ENCODE results near the gene GGT1. TPM values are rescaled to one million over a fixed set of nuclear protein-coding genes. Genes with fewer than 3 reads are reported as not detected.
"Not testable (repeated sequence)": the region's sequence is repeated elsewhere in the genome, so short reads cannot be mapped to it uniquely, and the experiment has no call there.

The GGT1 gene
- polyA plus RNA-seq, 2 donors: 1.5 to 3.9 TPM

- Histone ChIP-seq H3K4me3 (ENCODE audit: low read depth in 1 of 2, low read length in 2 of 2) (no peak overlapping the region), H3K9me3 (ENCODE audit: control insufficient read depth in 2 of 2, insufficient read depth in 1 of 2, low read depth in 1 of 2, low read length in 1 of 2) (peaks cover 0 to 2% of the 10 kb centered on the region in 2 donors), H3K4me1 (ENCODE audit: control insufficient read depth in 2 of 2, insufficient read depth in 2 of 2, low read length in 1 of 2) (peaks cover 0 to 20% of the 10 kb centered on the region in 2 donors), H3K36me3 (ENCODE audit: control insufficient read depth in 2 of 2, insufficient read depth in 2 of 2, low read length in 1 of 2) (no peaks in the 10 kb centered on the region), H3K27me3 (ENCODE audit: control insufficient read depth in 1 of 2, insufficient read depth in 2 of 2, low read length in 2 of 2) (no peaks in the 10 kb centered on the region), H3K27ac (ENCODE audit: low read depth in 2 of 2, low read length in 1 of 2) (no peak overlapping the region)
- WGBS, 2 donors: 88 to 90% methylated on average over 6 of the region's 6 CpGs
Observed at GRCh38 chr22:24595228-24595627, 7.8 kb upstream of the GGT1 start.

- H3K27me3 ChIP-seq (ENCODE audit: control insufficient read depth in 1 of 2, insufficient read depth in 2 of 2, low read length in 2 of 2): no peaks in the 10 kb centered on the region
- WGBS, 2 donors: 93 to 94% methylated on average over 4 of the region's 4 CpGs
- H3K9me3 ChIP-seq (ENCODE audit: control insufficient read depth in 2 of 2, insufficient read depth in 1 of 2, low read depth in 1 of 2, low read length in 1 of 2): peaks cover 0 to 2% of the 10 kb centered on the region in 2 donors
- H3K36me3 ChIP-seq (ENCODE audit: control insufficient read depth in 2 of 2, insufficient read depth in 2 of 2, low read length in 1 of 2): no peaks in the 10 kb centered on the region
- no peak overlapping the region for H3K4me3 ChIP-seq (ENCODE audit: low read depth in 1 of 2, low read length in 2 of 2)
- H3K4me1 ChIP-seq (ENCODE audit: control insufficient read depth in 2 of 2, insufficient read depth in 2 of 2, low read length in 1 of 2): peaks cover 0 to 23% of the 10 kb centered on the region in 2 donors
- H3K27ac ChIP-seq (ENCODE audit: low read depth in 2 of 2, low read length in 1 of 2): no peak overlapping the region
Observed at GRCh38 chr22:24595863-24596262, 7.1 kb upstream of the GGT1 start.

- not testable (repeated sequence) for H3K4me3 ChIP-seq (ENCODE audit: low read depth in 1 of 2, low read length in 2 of 2); H3K36me3 ChIP-seq (ENCODE audit: control insufficient read depth in 2 of 2, insufficient read depth in 2 of 2, low read length in 1 of 2)
- WGBS, 2 donors: 84 to 91% methylated on average over 9 of the region's 9 CpGs
Observed at GRCh38 chr22:24597076-24597475, 5.9 kb upstream of the GGT1 start.

GRCh38 chr22:24599514-24599913 is 3.5 kb upstream of the GGT1 start:
- no peaks in the 10 kb centered on the region for H3K36me3 ChIP-seq (ENCODE audit: control insufficient read depth in 2 of 2, insufficient read depth in 2 of 2, low read length in 1 of 2)
- no peaks in the 10 kb centered on the region for H3K9me3 ChIP-seq (ENCODE audit: control insufficient read depth in 2 of 2, insufficient read depth in 1 of 2, low read depth in 1 of 2, low read length in 1 of 2)
- no peak overlapping the region for H3K4me3 ChIP-seq (ENCODE audit: low read depth in 1 of 2, low read length in 2 of 2)
- H3K27me3 ChIP-seq (ENCODE audit: control insufficient read depth in 1 of 2, insufficient read depth in 2 of 2, low read length in 2 of 2): no peaks in the 10 kb centered on the region
- H3K27ac ChIP-seq (ENCODE audit: low read depth in 2 of 2, low read length in 1 of 2): no peak overlapping the region
- H3K4me1 ChIP-seq (ENCODE audit: control insufficient read depth in 2 of 2, insufficient read depth in 2 of 2, low read length in 1 of 2): peaks cover 0 to 6% of the 10 kb centered on the region in 2 donors
- 48 to 67% methylated on average over 8 of the region's 8 CpGs for WGBS, 2 donors

More at GRCh38 chr22:24597076-24597475, 5.9 kb upstream of the GGT1 start:
- not testable (repeated sequence) for H3K9me3 ChIP-seq (ENCODE audit: control insufficient read depth in 2 of 2, insufficient read depth in 1 of 2, low read depth in 1 of 2, low read length in 1 of 2); H3K27me3 ChIP-seq (ENCODE audit: control insufficient read depth in 1 of 2, insufficient read depth in 2 of 2, low read length in 2 of 2); H3K27ac ChIP-seq (ENCODE audit: low read depth in 2 of 2, low read length in 1 of 2)
- peaks cover 0 to 17% of the 10 kb centered on the region in 2 donors for H3K4me1 ChIP-seq (ENCODE audit: control insufficient read depth in 2 of 2, insufficient read depth in 2 of 2, low read length in 1 of 2)

- not testable (repeated sequence) for H3K4me1 ChIP-seq (ENCODE audit: control insufficient read depth in 2 of 2, insufficient read depth in 2 of 2, low read length in 1 of 2)
- 63 to 67% methylated on average over 3 of the region's 3 CpGs for WGBS, 2 donors
Observed at GRCh38 chr22:24599958-24600715, 2.9 kb upstream of the GGT1 start.

GRCh38 chr22:24601217-24602104 is 1.5 kb upstream of the GGT1 start:
- WGBS, 2 donors: 60 to 62% methylated on average over 12 of the region's 12 CpGs

More at GRCh38 chr22:24599958-24600715, 2.9 kb upstream of the GGT1 start:
- not testable (repeated sequence) for H3K4me3 ChIP-seq (ENCODE audit: low read depth in 1 of 2, low read length in 2 of 2); H3K27me3 ChIP-seq (ENCODE audit: control insufficient read depth in 1 of 2, insufficient read depth in 2 of 2, low read length in 2 of 2); H3K9me3 ChIP-seq (ENCODE audit: control insufficient read depth in 2 of 2, insufficient read depth in 1 of 2, low read depth in 1 of 2, low read length in 1 of 2); H3K27ac ChIP-seq (ENCODE audit: low read depth in 2 of 2, low read length in 1 of 2); H3K36me3 ChIP-seq (ENCODE audit: control insufficient read depth in 2 of 2, insufficient read depth in 2 of 2, low read length in 1 of 2)

GRCh38 chr22:24602105-24602749 is 766 bp upstream of the GGT1 start:
- not testable (repeated sequence) for H3K9me3 ChIP-seq (ENCODE audit: control insufficient read depth in 2 of 2, insufficient read depth in 1 of 2, low read depth in 1 of 2, low read length in 1 of 2); H3K36me3 ChIP-seq (ENCODE audit: control insufficient read depth in 2 of 2, insufficient read depth in 2 of 2, low read length in 1 of 2); H3K27ac ChIP-seq (ENCODE audit: low read depth in 2 of 2, low read length in 1 of 2); H3K4me1 ChIP-seq (ENCODE audit: control insufficient read depth in 2 of 2, insufficient read depth in 2 of 2, low read length in 1 of 2); H3K4me3 ChIP-seq (ENCODE audit: low read depth in 1 of 2, low read length in 2 of 2); H3K27me3 ChIP-seq (ENCODE audit: control insufficient read depth in 1 of 2, insufficient read depth in 2 of 2, low read length in 2 of 2)
- WGBS, 2 donors: 87 to 90% methylated on average over 11 of the region's 11 CpGs

More at GRCh38 chr22:24601217-24602104, 1.5 kb upstream of the GGT1 start:
- Histone ChIP-seq H3K4me1 (ENCODE audit: control insufficient read depth in 2 of 2, insufficient read depth in 2 of 2, low read length in 1 of 2) (peaks cover 0 to 5% of the 10 kb centered on the region in 2 donors), H3K27ac (ENCODE audit: low read depth in 2 of 2, low read length in 1 of 2) (no peak overlapping the region), H3K27me3 (ENCODE audit: control insufficient read depth in 1 of 2, insufficient read depth in 2 of 2, low read length in 2 of 2) (no peaks in the 10 kb centered on the region), H3K36me3 (ENCODE audit: control insufficient read depth in 2 of 2, insufficient read depth in 2 of 2, low read length in 1 of 2) (no peaks in the 10 kb centered on the region), H3K4me3 (ENCODE audit: low read depth in 1 of 2, low read length in 2 of 2) (no peak overlapping the region), H3K9me3 (ENCODE audit: control insufficient read depth in 2 of 2, insufficient read depth in 1 of 2, low read depth in 1 of 2, low read length in 1 of 2) (no peaks in the 10 kb centered on the region)

- WGBS, 2 donors: 18 to 28% methylated on average over 17 to 18 of the region's 18 CpGs
- not testable (repeated sequence) for H3K4me1 ChIP-seq (ENCODE audit: control insufficient read depth in 2 of 2, insufficient read depth in 2 of 2, low read length in 1 of 2); H3K9me3 ChIP-seq (ENCODE audit: control insufficient read depth in 2 of 2, insufficient read depth in 1 of 2, low read depth in 1 of 2, low read length in 1 of 2); H3K36me3 ChIP-seq (ENCODE audit: control insufficient read depth in 2 of 2, insufficient read depth in 2 of 2, low read length in 1 of 2); H3K27ac ChIP-seq (ENCODE audit: low read depth in 2 of 2, low read length in 1 of 2); H3K4me3 ChIP-seq (ENCODE audit: low read depth in 1 of 2, low read length in 2 of 2); H3K27me3 ChIP-seq (ENCODE audit: control insufficient read depth in 1 of 2, insufficient read depth in 2 of 2, low read length in 2 of 2)
Observed at GRCh38 chr22:24603770-24604629, 1.0 kb downstream of the GGT1 start.

GRCh38 chr22:24606340-24606739 is 3.3 kb downstream of the GGT1 start:
- H3K27me3 ChIP-seq (ENCODE audit: control insufficient read depth in 1 of 2, insufficient read depth in 2 of 2, low read length in 2 of 2); H3K4me3 ChIP-seq (ENCODE audit: low read depth in 1 of 2, low read length in 2 of 2); H3K36me3 ChIP-seq (ENCODE audit: control insufficient read depth in 2 of 2, insufficient read depth in 2 of 2, low read length in 1 of 2); H3K9me3 ChIP-seq (ENCODE audit: control insufficient read depth in 2 of 2, insufficient read depth in 1 of 2, low read depth in 1 of 2, low read length in 1 of 2); H3K4me1 ChIP-seq (ENCODE audit: control insufficient read depth in 2 of 2, insufficient read depth in 2 of 2, low read length in 1 of 2); H3K27ac ChIP-seq (ENCODE audit: low read depth in 2 of 2, low read length in 1 of 2): not testable (repeated sequence)
- WGBS, 2 donors: 75 to 79% methylated on average over 2 of the region's 2 CpGs

Measured in esophagus (tissue), 2 donors.